Dermis microvascular lymphatic vessel endothelial cell (primary cell): ENCODE results near the gene CRNKL1. TPM values are rescaled to one million over a fixed set of nuclear protein-coding genes. Genes with fewer than 3 reads are reported as not detected.

Experiments
- DNase-seq, 2 donors: peaks; one replicate each; pipeline versions ENCODE4 v3.0.0 to v3.0.0-alpha.2; 2010; ENCODE audit warnings: low read depth in 2 of 2
- total RNA-seq: library from RNA; depleted of rRNA; stranded (reverse); fragments of >200 nt; gene quantifications from 2 replicates; pipeline ENCODE4 v1.2.1, GENCODE V29; 2014

The CRNKL1 gene
- total RNA-seq: 18.7 and 20.4 TPM in 2 replicates

DNA sequence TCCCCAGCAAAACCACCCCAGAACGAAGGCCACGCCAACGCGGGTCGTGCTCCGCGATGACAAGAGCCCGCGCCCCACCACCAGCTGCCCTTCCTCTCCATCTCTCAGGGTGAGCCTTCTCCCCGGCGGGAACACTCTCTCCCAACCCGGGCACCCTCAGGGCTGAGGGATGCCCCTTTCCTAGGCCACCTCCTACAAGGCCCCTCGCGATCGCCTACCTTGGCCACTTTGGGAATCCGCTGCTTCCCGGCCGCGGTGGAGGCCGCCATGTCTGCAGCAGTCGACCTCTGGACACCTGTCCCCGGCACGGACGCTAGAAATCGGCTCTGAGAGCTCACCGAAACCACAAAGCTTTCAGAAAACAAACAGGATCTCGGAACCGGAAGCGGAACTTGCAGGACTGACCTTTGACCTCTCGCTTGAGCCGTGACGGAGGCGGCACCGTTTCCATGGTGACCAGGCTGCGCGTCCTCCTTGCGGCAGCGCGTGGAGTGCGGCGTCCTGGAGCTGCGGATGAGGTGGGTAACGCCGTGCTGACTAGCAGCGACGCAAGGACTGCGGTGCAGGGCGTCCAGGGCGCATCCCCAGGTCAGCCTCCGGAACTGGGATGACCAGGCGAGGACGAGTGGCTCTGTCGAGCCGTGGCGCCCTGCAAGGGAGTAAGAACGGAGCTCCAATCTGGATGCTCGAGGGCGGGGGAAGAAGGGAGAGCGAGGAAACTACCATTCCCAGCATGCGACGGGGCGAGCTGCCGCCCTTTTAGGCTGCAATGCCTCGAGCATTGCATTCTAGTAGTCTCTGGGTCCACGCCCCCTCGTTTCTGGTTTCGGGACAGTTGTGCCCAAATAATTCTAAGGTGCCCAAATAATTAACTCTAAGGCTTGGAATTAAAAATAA, at the start of gene CRNKL1, which contains the start of gene CFAP61:
Gene CRNKL1 (minus strand): TSS at position 393 of the 897 bp plus-strand sequence. CDS start 124 bp downstream, at position 269.
Gene CFAP61 (plus strand): TSS at position 459 of the 897 bp plus-strand sequence. CDS start 4,122 bp downstream, outside the sequence.
- peak; percentile 96 for DNase-seq

DNA sequence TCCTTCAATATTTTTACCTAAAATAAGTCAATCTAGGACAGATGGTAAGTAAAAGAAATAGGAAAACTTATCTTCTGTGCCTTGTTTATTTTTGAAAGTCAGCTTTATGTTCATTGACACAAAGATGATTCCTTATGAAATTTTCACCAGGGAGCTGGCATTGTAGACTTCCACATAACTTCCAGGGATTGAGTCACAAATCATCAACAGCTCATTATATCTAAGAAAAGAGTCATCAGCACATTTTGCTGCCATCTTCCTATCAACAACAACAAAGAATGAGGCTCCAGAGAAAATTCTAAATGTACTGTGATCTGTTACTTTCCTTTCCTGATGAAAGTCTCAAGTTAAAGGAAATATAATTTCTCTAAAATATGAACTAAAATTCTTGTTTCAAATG, 48.6 kb upstream of the CRNKL1 start:
- DNase-seq: no peak

DNA sequence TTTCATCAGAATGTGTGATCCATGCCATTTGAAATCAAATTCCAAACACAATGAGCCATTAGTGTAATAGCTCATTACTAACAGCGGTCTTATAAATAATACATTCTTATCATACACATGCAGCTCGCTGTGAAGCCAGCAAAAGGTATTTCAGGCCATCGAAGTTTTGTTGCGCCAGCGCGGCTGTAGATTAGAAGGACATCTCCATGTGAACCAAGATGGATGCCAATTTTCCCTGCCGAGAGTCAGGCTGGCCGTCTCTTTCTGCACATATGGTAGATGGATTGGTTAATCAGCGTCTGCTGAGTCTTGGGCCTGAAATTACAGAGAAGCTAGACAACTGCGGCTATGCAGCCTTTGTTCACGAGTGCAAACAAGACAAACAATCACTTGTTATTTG, 44.2 kb upstream of the CRNKL1 start:
- no peak for DNase-seq

- no peak for DNase-seq
These were observed 43.0 kb upstream of the CRNKL1 start for GRCh38 chr20:20095114-20095872.

- no peak for DNase-seq
These were observed 42.1 kb upstream of the CRNKL1 start for GRCh38 chr20:20094410-20094809.

DNA sequence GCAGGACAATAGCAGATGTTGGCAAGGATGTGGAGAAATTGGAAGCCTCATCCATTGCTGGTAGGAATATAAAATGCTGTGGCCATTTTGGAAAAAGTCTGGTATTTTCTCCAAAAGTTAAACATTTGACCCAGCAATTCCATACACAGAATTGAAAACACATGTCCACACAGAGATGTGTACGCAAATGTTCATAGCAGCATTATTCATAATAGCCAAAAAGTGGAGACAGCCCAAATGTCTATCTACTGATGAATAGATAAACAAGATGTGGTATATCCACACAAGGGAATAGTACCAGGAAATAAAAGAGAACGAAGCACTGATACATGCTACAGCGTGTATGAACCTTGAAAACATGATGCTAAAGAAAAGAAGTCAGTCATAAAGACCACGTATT, 40.6 kb upstream of the CRNKL1 start:
- DNase-seq: no peak

DNA sequence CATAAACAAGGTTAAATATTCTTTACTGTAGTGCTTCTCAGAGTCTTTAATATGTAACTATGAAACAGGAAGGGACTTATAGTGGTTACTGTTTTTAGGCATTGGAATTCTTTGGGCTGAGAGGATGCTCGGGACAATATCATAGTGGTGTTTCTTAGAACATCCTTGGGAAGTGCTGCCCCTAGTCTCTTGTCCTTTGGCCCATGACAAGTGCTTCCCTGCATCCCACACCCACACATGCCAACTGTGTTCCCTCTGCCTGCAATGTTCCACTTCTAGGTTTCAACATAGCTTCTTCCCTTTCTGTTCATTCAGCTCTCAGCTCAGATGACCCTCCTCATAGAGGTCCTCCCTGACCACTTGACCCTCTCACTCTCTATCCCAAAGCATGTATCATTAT, 37.7 kb upstream of the CRNKL1 start:
- DNase-seq: no peak

DNA sequence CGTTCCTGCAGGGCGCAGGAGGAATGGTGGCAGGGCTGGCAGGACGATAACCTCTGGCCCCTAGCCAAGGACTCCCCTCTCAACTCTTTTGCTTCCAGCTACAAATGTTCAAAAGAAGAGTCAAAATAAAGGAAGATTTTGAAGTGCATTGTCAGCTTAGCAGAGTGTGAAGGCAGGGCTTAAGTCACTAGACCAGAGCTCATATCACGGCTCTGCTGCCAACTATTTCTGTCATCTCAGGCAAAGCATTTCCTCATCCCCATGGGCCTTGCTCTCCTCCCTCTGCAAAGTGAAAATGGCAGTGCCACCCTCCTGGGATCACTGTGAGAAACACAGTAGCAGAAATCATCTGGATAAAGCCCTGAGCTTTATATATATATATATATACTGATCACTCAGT, 36.8 kb upstream of the CRNKL1 start:
- no peak for DNase-seq

DNA sequence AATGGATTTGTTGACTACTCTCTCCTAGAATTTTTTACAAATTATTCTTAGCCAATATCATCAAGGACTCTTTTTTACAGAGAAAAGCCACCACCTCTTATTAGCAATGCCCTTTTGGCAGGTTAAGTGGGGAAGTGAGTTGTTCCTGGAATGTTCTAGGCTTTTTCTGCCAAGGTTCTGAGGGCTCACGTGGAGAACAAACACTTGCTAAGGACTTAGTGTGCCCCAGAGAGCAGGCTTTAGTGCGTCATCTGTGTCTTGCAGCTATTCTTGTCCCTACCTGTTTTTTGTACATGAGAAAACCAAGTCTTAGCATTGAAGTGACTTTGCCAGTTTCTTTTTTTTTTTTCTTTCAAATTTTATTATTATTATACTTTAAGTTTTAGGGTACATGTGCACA, 33.5 kb upstream of the CRNKL1 start:
- no peak for DNase-seq

- DNase-seq: no peak
These were observed 32.8 kb upstream of the CRNKL1 start for GRCh38 chr20:20085071-20085470.

GRCh38 chr20:20084296-20084752, 32.1 kb upstream of the CRNKL1 start:
- no peak for DNase-seq

DNA sequence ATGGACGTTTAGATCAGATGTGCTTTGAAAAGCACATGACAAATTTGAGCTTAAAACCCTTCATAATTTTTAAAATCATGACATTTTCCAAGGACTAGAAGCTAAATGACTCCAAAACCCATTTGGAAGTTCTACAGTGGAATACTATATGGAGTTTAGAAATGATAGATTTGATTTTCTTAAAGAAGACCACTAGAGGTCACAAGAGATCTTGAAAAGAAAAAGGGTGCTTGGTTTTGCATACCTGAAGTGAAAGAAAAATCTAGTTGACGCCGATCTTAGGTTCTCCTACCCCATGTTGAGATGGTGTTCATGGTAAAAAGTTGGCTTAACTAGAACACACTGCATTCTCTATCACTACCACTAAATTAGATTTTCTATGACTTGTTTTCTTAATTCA, 31.5 kb upstream of the CRNKL1 start:
- peak; percentile 4 to 22 for DNase-seq

- DNase-seq: no peak
These were observed 27.0 kb upstream of the CRNKL1 start for GRCh38 chr20:20079102-20079784.

GRCh38 chr20:20078041-20078440, 25.8 kb upstream of the CRNKL1 start:
- DNase-seq: no peak

- DNase-seq: no peak
These were observed 24.2 kb upstream of the CRNKL1 start for GRCh38 chr20:20076297-20077065.

- no peak for DNase-seq
These were observed 22.8 kb upstream of the CRNKL1 start for GRCh38 chr20:20075032-20075431.

DNA sequence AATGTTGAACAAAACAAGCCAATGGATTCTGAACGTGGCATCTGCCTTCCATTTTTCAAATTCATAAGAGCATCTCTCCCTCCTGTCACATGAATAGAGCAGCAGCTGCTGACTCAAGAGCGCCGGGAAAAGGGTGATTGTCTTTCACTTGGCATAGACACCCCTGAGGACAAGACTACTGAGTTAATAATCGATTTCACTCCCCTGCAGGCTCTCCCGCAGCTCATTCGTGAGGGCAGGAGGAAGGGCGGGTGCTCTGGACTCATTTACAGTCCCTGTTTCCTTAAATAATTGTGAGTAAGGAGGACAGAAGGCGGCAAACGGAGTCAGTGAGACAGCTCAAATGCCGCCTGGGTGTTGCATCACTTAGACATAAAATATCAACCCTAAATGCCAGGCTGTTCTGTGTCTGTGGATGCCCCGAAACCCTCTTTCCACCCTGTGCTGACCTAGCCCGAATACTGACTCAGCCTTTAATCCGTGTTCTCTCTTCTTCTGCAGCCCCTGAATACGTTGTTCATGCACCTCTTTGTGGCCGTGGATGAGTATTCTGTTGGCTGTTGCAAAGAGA, 21.6 kb upstream of the CRNKL1 start:
- DNase-seq: no peak

GRCh38 chr20:20070871-20071726, 18.8 kb upstream of the CRNKL1 start:
- no peak for DNase-seq

DNA sequence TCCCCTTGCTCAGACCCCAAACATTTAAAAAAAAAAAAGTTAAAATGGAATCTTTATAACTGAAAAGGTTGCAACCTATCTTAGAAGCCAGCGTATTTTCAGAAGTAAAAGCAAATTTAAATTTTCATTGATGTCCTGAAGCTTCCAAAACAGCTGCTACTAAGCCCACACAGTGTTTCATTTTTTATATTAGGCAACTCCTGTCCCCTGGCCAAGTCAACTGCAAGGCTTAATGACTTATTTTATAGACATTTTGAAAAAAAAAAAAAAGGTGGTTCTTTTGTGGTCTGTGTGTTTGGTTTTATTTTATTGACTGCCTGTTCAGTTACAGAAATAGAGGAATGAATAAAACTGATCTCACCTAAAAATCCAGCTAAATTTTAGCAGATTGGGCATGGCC, 13.1 kb upstream of the CRNKL1 start:
- DNase-seq: no peak
